NB4 (cell line): Measurements from ENCODE around the gene HOTAIR.

Source experiments
- MYC ChIP-seq: IDR thresholded peaks from 2 replicates; pipeline ENCODE4 v1.6.1; 2011; ENCODE audit warnings: low read depth, low read length
- POLR2A ChIP-seq: IDR thresholded peaks from 2 replicates; pipeline ENCODE4 v1.6.1; 2011; ENCODE audit warnings: mild to moderate bottlenecking; ENCODE audit not compliant: insufficient read length; ENCODE audit errors: extremely low read depth
- TF ChIP-seq, protein P1 (sequence below): IDR thresholded peaks from one replicate; pipeline ENCODE4 v1.5.1; 2012; ENCODE audit warnings: low read depth, low read length

DNA sequence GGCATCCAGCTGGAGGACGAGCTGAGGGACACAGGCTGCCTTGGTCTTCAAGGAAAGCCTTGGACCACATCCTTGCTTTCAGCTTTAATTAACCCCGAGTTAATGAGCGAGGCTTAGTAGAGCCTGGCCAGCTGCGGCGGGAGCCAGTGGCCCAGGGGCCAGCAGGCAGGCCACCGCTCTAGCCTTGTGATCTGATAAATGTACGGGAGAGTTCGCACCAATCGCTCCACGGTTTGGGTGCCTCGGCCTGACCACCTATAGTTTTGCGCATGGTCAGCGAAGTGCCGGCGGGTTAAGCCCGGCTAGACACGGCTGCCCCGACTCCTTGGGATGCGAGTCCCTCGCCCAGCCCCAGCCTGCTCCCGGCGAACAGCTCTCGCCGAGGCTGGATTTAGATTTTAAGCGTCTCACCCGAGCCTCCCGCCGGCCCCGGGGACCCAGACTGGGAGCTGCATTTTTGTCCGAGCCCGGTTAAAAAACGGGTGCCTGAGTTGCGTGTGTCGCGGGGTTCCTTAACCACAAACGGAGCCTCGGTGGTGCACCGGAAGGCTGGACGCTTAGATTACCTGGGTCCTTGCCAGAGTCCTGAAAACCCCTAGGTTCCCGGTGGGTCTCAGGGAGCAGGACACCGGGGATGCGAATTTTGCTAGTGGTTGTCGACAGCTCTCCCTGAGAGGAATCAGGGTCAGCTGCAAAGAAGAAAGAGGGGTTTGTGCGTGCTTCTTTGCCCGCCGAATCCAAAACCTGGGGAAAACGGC lies 23.0 kb downstream of the HOTAIR start:
- TF ChIP-seq, protein P1, sequence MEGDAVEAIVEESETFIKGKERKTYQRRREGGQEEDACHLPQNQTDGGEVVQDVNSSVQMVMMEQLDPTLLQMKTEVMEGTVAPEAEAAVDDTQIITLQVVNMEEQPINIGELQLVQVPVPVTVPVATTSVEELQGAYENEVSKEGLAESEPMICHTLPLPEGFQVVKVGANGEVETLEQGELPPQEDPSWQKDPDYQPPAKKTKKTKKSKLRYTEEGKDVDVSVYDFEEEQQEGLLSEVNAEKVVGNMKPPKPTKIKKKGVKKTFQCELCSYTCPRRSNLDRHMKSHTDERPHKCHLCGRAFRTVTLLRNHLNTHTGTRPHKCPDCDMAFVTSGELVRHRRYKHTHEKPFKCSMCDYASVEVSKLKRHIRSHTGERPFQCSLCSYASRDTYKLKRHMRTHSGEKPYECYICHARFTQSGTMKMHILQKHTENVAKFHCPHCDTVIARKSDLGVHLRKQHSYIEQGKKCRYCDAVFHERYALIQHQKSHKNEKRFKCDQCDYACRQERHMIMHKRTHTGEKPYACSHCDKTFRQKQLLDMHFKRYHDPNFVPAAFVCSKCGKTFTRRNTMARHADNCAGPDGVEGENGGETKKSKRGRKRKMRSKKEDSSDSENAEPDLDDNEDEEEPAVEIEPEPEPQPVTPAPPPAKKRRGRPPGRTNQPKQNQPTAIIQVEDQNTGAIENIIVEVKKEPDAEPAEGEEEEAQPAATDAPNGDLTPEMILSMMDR = no peak
- no peak for TF ChIP-seq POLR2A
- TF ChIP-seq MYC = no peak
